Measurements from ENCODE around the gene INSIG2. TPM values are rescaled to one million over a fixed set of nuclear protein-coding genes. Genes with fewer than 3 reads are reported as not detected.

The INSIG2 gene
- total RNA-seq, 1 experiment from 2014 or later: 8.5 TPM

GRCh38 chr2:118146315-118147283 lies 58.3 kb downstream of the INSIG2 start:
- H3K27me3 ChIP-seq (ENCODE audit: low read length): no peaks in the 10 kb centered on the region

GRCh38 chr2:118148133-118148532 lies 59.9 kb downstream of the INSIG2 start:
- no peaks in the 10 kb centered on the region for H3F3A ChIP-seq (ENCODE audit: low read length, unreplicated experiment)
- H2AFZ ChIP-seq (ENCODE audit: low read length): no peak overlapping the region
- ChIA-PET POLR2A (ENCODE audit: unreplicated experiment) (interaction anchor here (0.6 kb wide), 1 partner anchor 62 kb away, joined by 4 read pairs; no protein-coding TSS in a partner anchor), CTCF (no interaction called here)
- no peak overlapping the region for H3K4me2 ChIP-seq (ENCODE audit: low read length)
- H3K9me3 ChIP-seq (ENCODE audit: low read length): no peaks in the 10 kb centered on the region
- intact Hi-C loops (cut with micrococcal nuclease): loop anchor here (1.0 kb wide), 1 partner anchor 102 kb away; no protein-coding TSS in a partner anchor
- no peaks in the 10 kb centered on the region for H3K27me3 ChIP-seq (ENCODE audit: low read length)
- no peak overlapping the region for H3K27ac ChIP-seq (ENCODE audit: low read length)
- H3K79me2 ChIP-seq (ENCODE audit: low read length): peaks cover 16% of the 10 kb centered on the region
- TF ChIP-seq EZH2phosphoT487 (IDR thresholded peaks at IDR 0.05; ENCODE audit: borderline replicate concordance, low read length) (no peak), EZH2 (IDR thresholded peaks at IDR 0.05; ENCODE audit: low read length, unreplicated experiment) (no peak)
- TF ChIP-seq, protein P1, sequence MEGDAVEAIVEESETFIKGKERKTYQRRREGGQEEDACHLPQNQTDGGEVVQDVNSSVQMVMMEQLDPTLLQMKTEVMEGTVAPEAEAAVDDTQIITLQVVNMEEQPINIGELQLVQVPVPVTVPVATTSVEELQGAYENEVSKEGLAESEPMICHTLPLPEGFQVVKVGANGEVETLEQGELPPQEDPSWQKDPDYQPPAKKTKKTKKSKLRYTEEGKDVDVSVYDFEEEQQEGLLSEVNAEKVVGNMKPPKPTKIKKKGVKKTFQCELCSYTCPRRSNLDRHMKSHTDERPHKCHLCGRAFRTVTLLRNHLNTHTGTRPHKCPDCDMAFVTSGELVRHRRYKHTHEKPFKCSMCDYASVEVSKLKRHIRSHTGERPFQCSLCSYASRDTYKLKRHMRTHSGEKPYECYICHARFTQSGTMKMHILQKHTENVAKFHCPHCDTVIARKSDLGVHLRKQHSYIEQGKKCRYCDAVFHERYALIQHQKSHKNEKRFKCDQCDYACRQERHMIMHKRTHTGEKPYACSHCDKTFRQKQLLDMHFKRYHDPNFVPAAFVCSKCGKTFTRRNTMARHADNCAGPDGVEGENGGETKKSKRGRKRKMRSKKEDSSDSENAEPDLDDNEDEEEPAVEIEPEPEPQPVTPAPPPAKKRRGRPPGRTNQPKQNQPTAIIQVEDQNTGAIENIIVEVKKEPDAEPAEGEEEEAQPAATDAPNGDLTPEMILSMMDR (conservative IDR thresholded peaks at IDR 0.05; ENCODE audit: low read depth, low read length): no peak
- no TSS peak for BruUV-seq (replicated peaks)
- ATAC-seq (no peak), DNase-seq (no peak)
- H3K9ac ChIP-seq (ENCODE audit: low read length): no peak overlapping the region
- no peak overlapping the region for H3K4me3 ChIP-seq (ENCODE audit: low read length)
- H3K9me2 ChIP-seq (replicated peaks; ENCODE audit: low read length): no peaks in the 10 kb centered on the region
- H3K4me1 ChIP-seq (ENCODE audit: insufficient read depth, low read length): peaks cover 20% of the 10 kb centered on the region
- H3K36me3 ChIP-seq (ENCODE audit: low read depth, low read length): no peaks in the 10 kb centered on the region; the same call in 1 of the 2 replicates
- no peaks in the 10 kb centered on the region for H4K20me1 ChIP-seq (ENCODE audit: low read length)

More at GRCh38 chr2:118146315-118147283, 58.3 kb downstream of the INSIG2 start:
- ATAC-seq (no peak), DNase-seq (no peak)
- Histone ChIP-seq H3K9me2 (replicated peaks; ENCODE audit: low read length) (no peaks in the 10 kb centered on the region), H3K4me1 (ENCODE audit: insufficient read depth, low read length) (peaks cover 23% of the 10 kb centered on the region), H3K4me3 (ENCODE audit: low read length) (no peak overlapping the region), H3K9ac (ENCODE audit: low read length) (no peak overlapping the region), H3K9me3 (ENCODE audit: low read length) (no peaks in the 10 kb centered on the region), H3F3A (ENCODE audit: low read length, unreplicated experiment) (no peaks in the 10 kb centered on the region), H2AFZ (ENCODE audit: low read length) (no peak overlapping the region), H3K36me3 (ENCODE audit: low read depth, low read length) (no peaks in the 10 kb centered on the region; the same call in 1 of the 2 replicates), H3K4me2 (ENCODE audit: low read length) (no peak overlapping the region), H4K20me1 (ENCODE audit: low read length) (no peaks in the 10 kb centered on the region), H3K27ac (ENCODE audit: low read length) (no peak overlapping the region), H3K79me2 (ENCODE audit: low read length) (peaks cover 17% of the 10 kb centered on the region)
- BruUV-seq (replicated peaks): no TSS peak
- ChIA-PET POLR2A (ENCODE audit: unreplicated experiment) (no interaction called here), CTCF (no interaction called here)
- intact Hi-C loops (cut with micrococcal nuclease): no loop called here
- TF ChIP-seq EZH2phosphoT487 (IDR thresholded peaks at IDR 0.05; ENCODE audit: borderline replicate concordance, low read length): no peak
- TF ChIP-seq, protein P1 (conservative IDR thresholded peaks at IDR 0.05; ENCODE audit: low read depth, low read length): no peak
- no peak for TF ChIP-seq EZH2 (IDR thresholded peaks at IDR 0.05; ENCODE audit: low read length, unreplicated experiment)

Measured in PC-3 (cell line).